GM10248 (cell line): ENCODE measurements around the gene LEPR.

Experiments used
- CTCF ChIA-PET: fragments of 300-600 bp; sonication (Branson Sonifier 250); formaldehyde crosslinking; extraction: SDS; loops from one replicate; lab custom pipeline; 2021; ENCODE audit warnings: antibody characterized with exemption; lab: Yijun Ruan, JAX
- POLR2A ChIA-PET: fragments of 350-650 bp; sonication (Branson Sonifier 250); formaldehyde crosslinking; extraction: SDS; loops from one replicate; lab custom pipeline; 2020; ENCODE audit warnings: antibody characterized with exemption; lab: Yijun Ruan, JAX
- DNase-seq: peaks from one replicate; pipeline ENCODE4 v3.0.0; 2012; ENCODE audit errors: extremely low spot score
- CTCF ChIP-seq: IDR thresholded peaks from 2 replicates; pipeline ENCODE4 v1.5.1; 2012; ENCODE audit warnings: mild to moderate bottlenecking, low read depth; ENCODE audit errors: extremely low read depth, missing control alignments, control extremely low read depth

Gene LEPR

GRCh38 chr1:65409314-65409713 lies 11.2 kb upstream of the LEPR start:
- ChIA-PET CTCF (interaction anchor here (1.2 kb wide), 1 partner anchor 12 kb away, joined by 4 read pairs; no protein-coding TSS in a partner anchor), POLR2A (no interaction called here)
- DNase-seq, result no peak
- TF ChIP-seq CTCF, result no peak

GRCh38 chr1:65409816-65410326 lies 10.6 kb upstream of the LEPR start:
- ChIA-PET CTCF (interaction anchor here (1.2 kb wide), 1 partner anchor 13 kb away, joined by 4 read pairs; no protein-coding TSS in a partner anchor), POLR2A (no interaction called here)
- no peak for TF ChIP-seq CTCF
- no peak for DNase-seq

- ChIA-PET CTCF (interaction anchor here (1.1 to 1.7 kb wide), 3 partner anchors 9 to 203 kb away, joined by 3 to 5 read pairs (median 3); no protein-coding TSS in a partner anchor), POLR2A (no interaction called here)
- DNase-seq, result no peak
- no peak for TF ChIP-seq CTCF
Measured at GRCh38 chr1:65412256-65412983, 8.0 kb upstream of the LEPR start.

GRCh38 chr1:65412984-65413375 lies 7.5 kb upstream of the LEPR start:
- ChIA-PET POLR2A (no interaction called here), CTCF (interaction anchor here (1.1 to 1.7 kb wide), 3 partner anchors 10 to 204 kb away, joined by 3 to 5 read pairs (median 3); no protein-coding TSS in a partner anchor)
- DNase-seq, result no peak
- no peak for TF ChIP-seq CTCF

- CTCF ChIA-PET, result interaction anchor here (1.5 kb wide), 1 partner anchor 13 kb away, joined by 3 read pairs; no protein-coding TSS in a partner anchor
- no peak for TF ChIP-seq CTCF
- POLR2A ChIA-PET, result no interaction called here
- no peak for DNase-seq
Measured at GRCh38 chr1:65414538-65414937, 5.9 kb upstream of the LEPR start.

GRCh38 chr1:65416767-65417166 lies 3.7 kb upstream of the LEPR start:
- ChIA-PET POLR2A (no interaction called here), CTCF (interaction anchor here (0.6 to 3.8 kb wide), 4 partner anchors 13 to 181 kb away, joined by 3 to 14 read pairs (median 8); no protein-coding TSS in a partner anchor)

More at GRCh38 chr1:65416767-65417166, 3.7 kb upstream of the LEPR start:
- DNase-seq, result no peak
- no peak for TF ChIP-seq CTCF
